Activated CD4-positive, alpha-beta memory T cell treated with anti-CD3 and anti-CD28 coated beads, Interleukin-2, amount 10 ng/mL, durations not matched to agents 7 days and 5 days (primary cell): ENCODE results near the gene TM9SF2. TPM values are rescaled to one million over a fixed set of nuclear protein-coding genes. Genes with fewer than 3 reads are reported as not detected.
"Not testable (repeated sequence)": the region's sequence is repeated elsewhere in the genome, so short reads cannot be mapped to it uniquely, and the experiment has no call there.

Experiments used
- CTCF ChIA-PET: fragments of 350-600 bp; sonication (Branson Sonifier 250); formaldehyde crosslinking; loops from one replicate; lab custom pipeline; 2021; ENCODE audit warnings: antibody characterized with exemption, inconsistent platforms; lab: Charles Lee
- POLR2A ChIA-PET: fragments of 350-600 bp; sonication (Branson Sonifier 250); formaldehyde crosslinking; loops from one replicate; lab custom pipeline; 2021; ENCODE audit warnings: antibody characterized with exemption; lab: Charles Lee
- DNase-seq: peaks from one replicate; pipeline ENCODE4 v3.0.0-alpha.2; 2020
- H3K27ac Mint-ChIP-seq: one replicate; pipeline ENCODE4 v1.8.0; 2021; ENCODE audit warnings: mild to moderate bottlenecking, mixed read lengths
- H3K27me3 Mint-ChIP-seq: one replicate; pipeline ENCODE4 v1.8.0; 2021; ENCODE audit warnings: mixed read lengths
- H3K36me3 Mint-ChIP-seq: one replicate; pipeline ENCODE4 v1.8.0; 2021; ENCODE audit warnings: low read depth, mixed read lengths
- H3K4me1 Mint-ChIP-seq: one replicate; pipeline ENCODE4 v1.8.0; 2021; ENCODE audit warnings: mixed read lengths
- H3K4me3 Mint-ChIP-seq: one replicate; pipeline ENCODE4 v1.8.0; 2021; ENCODE audit warnings: mild to moderate bottlenecking, mixed read lengths
- H3K9me3 Mint-ChIP-seq: one replicate; pipeline ENCODE4 v1.8.0; 2021; ENCODE audit warnings: mixed read lengths
- total RNA-seq, 2 experiments: library from RNA; stranded (reverse); gene quantifications; one replicate each; pipeline ENCODE4 v1.2.3, GENCODE V29; 2021

TM9SF2 gene, protein sequence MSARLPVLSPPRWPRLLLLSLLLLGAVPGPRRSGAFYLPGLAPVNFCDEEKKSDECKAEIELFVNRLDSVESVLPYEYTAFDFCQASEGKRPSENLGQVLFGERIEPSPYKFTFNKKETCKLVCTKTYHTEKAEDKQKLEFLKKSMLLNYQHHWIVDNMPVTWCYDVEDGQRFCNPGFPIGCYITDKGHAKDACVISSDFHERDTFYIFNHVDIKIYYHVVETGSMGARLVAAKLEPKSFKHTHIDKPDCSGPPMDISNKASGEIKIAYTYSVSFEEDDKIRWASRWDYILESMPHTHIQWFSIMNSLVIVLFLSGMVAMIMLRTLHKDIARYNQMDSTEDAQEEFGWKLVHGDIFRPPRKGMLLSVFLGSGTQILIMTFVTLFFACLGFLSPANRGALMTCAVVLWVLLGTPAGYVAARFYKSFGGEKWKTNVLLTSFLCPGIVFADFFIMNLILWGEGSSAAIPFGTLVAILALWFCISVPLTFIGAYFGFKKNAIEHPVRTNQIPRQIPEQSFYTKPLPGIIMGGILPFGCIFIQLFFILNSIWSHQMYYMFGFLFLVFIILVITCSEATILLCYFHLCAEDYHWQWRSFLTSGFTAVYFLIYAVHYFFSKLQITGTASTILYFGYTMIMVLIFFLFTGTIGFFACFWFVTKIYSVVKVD
- total RNA-seq: 10 to 100 TPM; 84.5 to 88.6 TPM

- H3K9me3 Mint-ChIP-seq: no peaks in the 10 kb centered on the region
- H3K36me3 Mint-ChIP-seq: peaks cover 33% of the 10 kb centered on the region
- peaks cover 80% of the 10 kb centered on the region for H3K4me1 Mint-ChIP-seq
- peak within 1 kb of the TSS; percentile 90 for H3K4me3 Mint-ChIP-seq
- ChIA-PET CTCF (interaction anchor here (0.8 to 8.0 kb wide), 12 partner anchors 12 to 892 kb away, joined by 3 to 87 read pairs (median 3); no protein-coding TSS in a partner anchor), POLR2A (interaction anchor here (0.6 to 5.6 kb wide), 34 partner anchors 8 to 452 kb away, joined by 3 to 26 read pairs (median 4); partner anchors contain the start of genes CLYBL, GPR18, GPR183 and UBAC2)
- peak; percentile 97 for DNase-seq
- peak within 1 kb of the TSS; percentile 97 for H3K27ac Mint-ChIP-seq
- no peaks in the 10 kb centered on the region for H3K27me3 Mint-ChIP-seq
These were observed at the start of gene TM9SF2 for GRCh38 chr13:99501184-99501847. TM9SF2 (plus strand) TSS chr13:99501472; CDS start chr13:99501607, 135 bp downstream.

DNA sequence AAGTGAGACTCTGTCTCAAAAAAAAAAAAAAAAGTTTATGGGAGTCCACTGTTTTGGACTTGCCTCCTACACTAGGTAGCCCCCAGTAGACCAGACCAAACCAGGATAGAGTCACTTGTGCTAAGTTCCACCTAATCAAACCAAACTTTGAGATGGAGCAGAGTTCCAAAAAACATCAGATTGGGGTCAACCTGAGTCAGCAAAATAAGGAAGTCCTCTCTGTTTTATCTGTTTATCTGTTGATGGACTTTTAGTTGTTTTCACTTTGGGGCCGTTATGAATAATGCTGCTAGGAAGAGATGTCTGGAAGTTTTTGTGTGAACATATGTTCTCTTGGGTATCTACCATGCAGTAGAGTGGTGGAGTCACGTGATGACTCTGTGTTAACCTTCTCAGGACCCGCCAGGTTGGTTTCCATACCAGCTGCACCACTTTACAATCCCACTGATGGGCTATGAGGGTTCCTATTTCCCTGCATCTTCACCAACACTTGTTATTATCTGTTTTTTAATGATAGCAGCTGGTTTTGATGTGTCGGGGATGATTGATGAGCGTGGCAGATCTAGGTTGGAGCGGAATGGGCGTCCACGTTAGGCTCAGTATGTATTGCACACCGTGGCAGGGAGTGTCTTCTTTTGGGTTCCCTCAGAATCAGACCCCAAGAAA is 46.6 kb upstream of the TM9SF2 start:
- H3K4me1 Mint-ChIP-seq: peaks cover 52% of the 10 kb centered on the region
- no peak for DNase-seq
- H3K4me3 Mint-ChIP-seq: no peak overlapping the region
- H3K27ac Mint-ChIP-seq: no peak overlapping the region
- POLR2A ChIA-PET: no interaction called here
- peaks cover 32% of the 10 kb centered on the region for H3K36me3 Mint-ChIP-seq
- CTCF ChIA-PET: interaction anchor here (0.5 to 1.7 kb wide), 4 partner anchors 70 to 711 kb away, joined by 3 to 4 read pairs (median 3); no protein-coding TSS in a partner anchor
- no peaks in the 10 kb centered on the region for H3K27me3 Mint-ChIP-seq
- peaks cover 16% of the 10 kb centered on the region for H3K9me3 Mint-ChIP-seq

GRCh38 chr13:99459099-99459850 is 42.0 kb upstream of the TM9SF2 start:
- POLR2A ChIA-PET: interaction anchor here (0.8 kb wide), 1 partner anchor 37 kb away, joined by 5 read pairs; no protein-coding TSS in a partner anchor
- H3K4me3 Mint-ChIP-seq: no peak overlapping the region
- H3K9me3 Mint-ChIP-seq: peaks cover 10% of the 10 kb centered on the region
- H3K4me1 Mint-ChIP-seq: peaks cover 43% of the 10 kb centered on the region
- CTCF ChIA-PET: interaction anchor here (0.8 to 1.2 kb wide), 3 partner anchors 10 to 42 kb away, joined by 3 read pairs; partner anchors contain the start of gene TM9SF2
- no peak for DNase-seq
- no peak overlapping the region for H3K27ac Mint-ChIP-seq
- H3K36me3 Mint-ChIP-seq: peaks cover 10% of the 10 kb centered on the region
- H3K27me3 Mint-ChIP-seq: no peaks in the 10 kb centered on the region

DNA sequence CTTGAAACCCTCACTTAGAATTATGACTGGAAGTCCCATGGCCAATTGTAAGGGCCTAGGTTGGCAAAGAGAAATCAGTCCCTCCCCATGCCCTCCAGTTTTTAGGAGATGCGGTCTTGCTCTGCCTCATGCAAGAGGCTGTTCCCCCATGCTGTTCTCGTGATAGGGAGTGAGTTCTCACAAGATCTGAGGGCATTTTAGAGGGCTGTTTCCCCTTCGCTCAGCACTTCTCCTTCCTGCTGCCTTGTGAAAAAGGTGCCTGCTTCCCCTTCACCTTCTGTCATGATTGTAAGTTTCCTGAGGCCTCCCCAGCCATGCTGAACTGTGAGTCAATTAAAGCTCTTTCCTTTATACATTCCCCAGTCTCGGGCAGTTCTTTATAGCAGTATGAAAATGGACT is 40.5 kb upstream of the TM9SF2 start:
- ChIA-PET POLR2A (interaction anchor here (0.9 to 1.1 kb wide), 2 partner anchors 40 to 43 kb away, joined by 3 read pairs; partner anchors contain the start of gene TM9SF2), CTCF (interaction anchor here (0.8 kb wide), 1 partner anchor 24 kb away, joined by 4 read pairs; no protein-coding TSS in a partner anchor)
- not testable (repeated sequence) for H3K27me3 Mint-ChIP-seq, H3K9me3 Mint-ChIP-seq, H3K36me3 Mint-ChIP-seq, H3K4me3 Mint-ChIP-seq, DNase-seq
- Mint-ChIP-seq H3K27ac (peak overlapping the region; percentile 42), H3K4me1 (peaks cover 55% of the 10 kb centered on the region)

GRCh38 chr13:99463646-99464397 is 37.5 kb upstream of the TM9SF2 start:
- no peak for DNase-seq
- H3K4me1 Mint-ChIP-seq: peaks cover 68% of the 10 kb centered on the region
- peaks cover 10% of the 10 kb centered on the region for H3K36me3 Mint-ChIP-seq
- POLR2A ChIA-PET: interaction anchor here (1.4 to 2.0 kb wide), 2 partner anchors 32 to 38 kb away, joined by 8 to 10 read pairs; partner anchors contain the start of gene TM9SF2
- no peak overlapping the region for H3K4me3 Mint-ChIP-seq
- CTCF ChIA-PET: interaction anchor here (0.8 to 1.0 kb wide), 3 partner anchors 28 to 288 kb away, joined by 3 to 5 read pairs (median 3); no protein-coding TSS in a partner anchor
- no peaks in the 10 kb centered on the region for H3K27me3 Mint-ChIP-seq
- peaks cover 5% of the 10 kb centered on the region for H3K9me3 Mint-ChIP-seq
- H3K27ac Mint-ChIP-seq: peak overlapping the region; percentile 94

- peak overlapping the region; percentile 49 for H3K4me3 Mint-ChIP-seq
- H3K4me1 Mint-ChIP-seq: peaks cover 63% of the 10 kb centered on the region
- no peak for DNase-seq
- H3K9me3 Mint-ChIP-seq: peaks cover 5% of the 10 kb centered on the region
- peaks cover 14% of the 10 kb centered on the region for H3K36me3 Mint-ChIP-seq
- CTCF ChIA-PET: interaction anchor here (1.0 to 1.3 kb wide), 2 partner anchors 16 to 28 kb away, joined by 4 to 5 read pairs; no protein-coding TSS in a partner anchor
- POLR2A ChIA-PET: interaction anchor here (3.2 to 4.4 kb wide), 2 partner anchors 32 to 37 kb away, joined by 16 to 26 read pairs; partner anchors contain the start of gene TM9SF2
- H3K27ac Mint-ChIP-seq: peak overlapping the region; percentile 94
- H3K27me3 Mint-ChIP-seq: no peaks in the 10 kb centered on the region
These were observed 36.8 kb upstream of the TM9SF2 start for GRCh38 chr13:99464441-99464949.

DNA sequence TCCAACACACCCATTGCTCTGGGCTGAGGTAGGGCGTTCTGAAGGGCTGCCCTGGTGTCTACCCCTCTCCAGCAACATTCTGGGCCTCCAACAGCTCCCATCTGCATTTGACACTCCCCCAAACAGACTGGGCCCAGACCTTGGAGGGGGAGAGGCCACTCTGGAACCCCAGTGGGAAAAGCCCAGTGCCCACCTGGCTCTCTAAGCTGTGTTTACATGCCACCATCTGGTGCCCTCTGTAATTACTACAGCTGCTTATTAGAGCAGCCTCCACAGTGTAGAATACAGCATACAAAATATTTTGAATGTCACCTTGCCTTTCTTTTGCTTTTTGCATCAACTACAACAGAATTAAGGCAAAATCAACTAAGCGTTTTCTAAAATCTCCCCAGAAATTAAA is 35.8 kb upstream of the TM9SF2 start:
- Mint-ChIP-seq H3K4me3 (no peak overlapping the region), H3K27me3 (no peaks in the 10 kb centered on the region), H3K9me3 (peaks cover 5% of the 10 kb centered on the region), H3K36me3 (peaks cover 15% of the 10 kb centered on the region), H3K4me1 (peaks cover 58% of the 10 kb centered on the region), H3K27ac (peak overlapping the region; percentile 94)
- ChIA-PET POLR2A (interaction anchor here (0.8 to 4.4 kb wide), 4 partner anchors 12 to 36 kb away, joined by 3 to 26 read pairs (median 10); partner anchors contain the start of gene TM9SF2), CTCF (interaction anchor here (0.7 to 2.1 kb wide), 5 partner anchors 11 to 191 kb away, joined by 4 to 8 read pairs (median 5); no protein-coding TSS in a partner anchor)
- no peak for DNase-seq

DNA sequence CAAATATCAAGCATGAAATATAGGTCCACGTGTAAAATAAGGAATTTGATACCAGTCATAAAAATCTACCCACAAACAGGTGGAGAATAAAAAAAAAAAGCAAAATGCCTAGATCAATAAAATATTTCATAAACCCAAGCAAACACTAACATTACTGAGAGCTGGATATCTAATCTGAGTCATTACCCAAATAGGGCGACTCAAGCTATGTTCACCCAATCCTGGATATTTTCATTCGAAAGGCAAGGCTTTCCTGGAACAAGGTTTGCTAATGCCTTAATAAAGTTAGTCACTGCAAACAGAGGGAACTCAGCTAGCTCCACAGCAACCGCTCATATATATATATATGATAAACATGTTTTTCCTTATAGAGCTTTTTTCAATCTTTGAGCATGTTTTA is 33.5 kb upstream of the TM9SF2 start:
- no peak overlapping the region for H3K27ac Mint-ChIP-seq
- ChIA-PET CTCF (interaction anchor here (0.5 to 1.7 kb wide), 10 partner anchors 8 to 198 kb away, joined by 3 to 9 read pairs (median 4); no protein-coding TSS in a partner anchor), POLR2A (interaction anchor here (0.8 to 4.4 kb wide), 3 partner anchors 9 to 34 kb away, joined by 3 to 26 read pairs (median 4); partner anchors contain the start of gene TM9SF2)
- H3K4me3 Mint-ChIP-seq: no peak overlapping the region
- H3K4me1 Mint-ChIP-seq: peaks cover 52% of the 10 kb centered on the region
- no peak for DNase-seq
- peaks cover 19% of the 10 kb centered on the region for H3K36me3 Mint-ChIP-seq
- H3K9me3 Mint-ChIP-seq: peaks cover 3% of the 10 kb centered on the region
- no peaks in the 10 kb centered on the region for H3K27me3 Mint-ChIP-seq

DNA sequence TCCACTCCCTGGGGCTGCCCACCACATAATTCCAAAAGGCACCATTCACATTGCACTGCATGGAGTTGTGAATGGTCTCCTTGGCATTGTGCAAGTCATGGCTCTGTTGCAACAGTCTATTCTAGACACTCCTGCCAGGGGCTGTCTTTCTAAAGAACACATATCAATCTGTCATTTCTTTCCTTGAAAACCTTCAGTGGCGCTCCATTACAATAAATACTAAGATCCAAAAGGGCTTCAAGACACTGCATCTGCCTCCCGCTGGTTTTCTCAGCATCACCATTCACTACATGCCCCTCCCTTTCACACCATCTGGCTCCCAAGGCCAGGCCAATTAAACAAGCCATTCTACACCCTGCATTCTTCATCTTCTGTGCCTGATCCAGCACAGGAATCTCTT is 32.2 kb upstream of the TM9SF2 start:
- no peak for DNase-seq
- H3K27ac Mint-ChIP-seq: no peak overlapping the region
- H3K4me1 Mint-ChIP-seq: peaks cover 43% of the 10 kb centered on the region
- peaks cover 19% of the 10 kb centered on the region for H3K36me3 Mint-ChIP-seq
- H3K27me3 Mint-ChIP-seq: no peaks in the 10 kb centered on the region
- CTCF ChIA-PET: interaction anchor here (1.3 kb wide), 1 partner anchor 27 kb away, joined by 3 read pairs; no protein-coding TSS in a partner anchor
- peaks cover 3% of the 10 kb centered on the region for H3K9me3 Mint-ChIP-seq
- no peak overlapping the region for H3K4me3 Mint-ChIP-seq
- POLR2A ChIA-PET: no interaction called here

DNA sequence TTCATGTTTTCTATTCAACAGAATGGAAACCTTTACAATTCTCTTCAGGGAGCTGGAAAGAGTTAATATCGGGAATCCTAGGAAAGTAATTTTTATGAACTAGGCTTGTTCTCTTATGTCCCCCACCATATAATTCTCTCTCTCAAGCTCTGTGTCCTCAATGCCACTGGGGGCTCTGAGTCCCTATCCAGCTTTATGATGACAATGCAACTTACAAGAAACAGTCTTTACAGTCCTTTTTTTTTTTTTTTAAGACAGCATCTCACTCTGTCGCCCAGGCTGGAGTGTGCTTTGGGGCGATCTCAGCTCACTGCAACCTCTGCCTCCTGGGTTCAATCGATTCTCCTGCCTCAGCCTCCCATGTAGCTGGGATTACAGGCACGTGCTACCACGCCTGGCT is 31.2 kb upstream of the TM9SF2 start:
- H3K27ac Mint-ChIP-seq: no peak overlapping the region
- no peaks in the 10 kb centered on the region for H3K27me3 Mint-ChIP-seq
- CTCF ChIA-PET: no interaction called here
- peaks cover 33% of the 10 kb centered on the region for H3K4me1 Mint-ChIP-seq
- H3K4me3 Mint-ChIP-seq: no peak overlapping the region
- H3K36me3 Mint-ChIP-seq: peaks cover 19% of the 10 kb centered on the region
- DNase-seq: no peak
- POLR2A ChIA-PET: no interaction called here
- H3K9me3 Mint-ChIP-seq: peaks cover 3% of the 10 kb centered on the region
